ENCODE results near the gene RGS16.
A peak's percentile ranks its signal among the peaks of the same experiment; 100 is the strongest.

The RGS16 gene

GRCh38 chr1:182580736-182581135, 23.5 kb downstream of the RGS16 start:
- DNase-seq (ENCODE audit: low spot score), result no peak

DNA sequence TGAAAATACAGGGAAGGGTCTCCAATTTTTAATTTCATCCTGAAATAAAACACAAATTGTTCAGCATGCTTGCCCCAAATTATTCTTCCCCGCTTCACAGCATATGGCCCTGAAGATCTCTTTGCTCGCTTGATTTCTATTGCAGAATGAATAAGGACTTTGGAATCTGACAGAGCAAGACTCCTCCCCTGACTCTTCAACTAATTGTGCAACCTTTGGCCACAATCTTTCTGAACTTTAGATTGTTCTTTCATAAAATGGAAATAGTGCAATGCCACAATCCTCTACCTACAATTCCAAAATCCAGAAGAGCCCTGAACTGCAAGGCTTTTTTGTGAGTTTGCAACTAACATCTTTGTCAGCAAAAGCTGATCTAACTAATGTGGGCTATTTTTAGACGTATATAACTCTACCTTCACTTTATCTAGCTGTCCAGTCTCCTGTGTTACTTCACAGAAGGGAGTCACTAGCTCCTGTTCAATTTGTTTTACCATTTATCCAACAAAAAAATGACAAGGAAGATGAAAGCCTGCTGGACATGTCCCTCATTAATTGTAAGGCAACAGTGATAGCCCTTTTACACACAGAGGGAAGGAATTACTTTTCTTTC, 28.5 kb downstream of the RGS16 start:
- peak; percentile 73 for DNase-seq (ENCODE audit: low spot score)

DNA sequence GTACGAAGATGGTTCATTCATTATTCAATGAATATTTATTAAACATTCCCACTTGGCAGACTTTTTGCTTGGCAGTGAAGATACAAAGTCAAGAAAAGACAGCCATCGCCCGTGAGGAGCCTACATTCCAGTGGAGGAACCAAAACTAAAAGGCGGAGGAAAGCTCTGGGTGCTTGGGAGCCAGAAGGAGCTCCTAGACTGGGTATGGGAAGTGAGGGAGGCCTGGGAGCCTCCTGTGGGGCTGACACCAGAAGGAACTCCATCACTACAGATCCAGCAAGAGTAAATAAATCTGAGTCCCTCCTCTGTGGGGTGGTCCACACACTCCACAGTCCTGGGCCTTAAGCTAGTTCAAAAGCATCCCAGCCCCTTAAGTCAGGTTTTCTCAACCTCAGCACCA, 30.0 kb downstream of the RGS16 start:
- DNase-seq (ENCODE audit: low spot score), result no peak

DNA sequence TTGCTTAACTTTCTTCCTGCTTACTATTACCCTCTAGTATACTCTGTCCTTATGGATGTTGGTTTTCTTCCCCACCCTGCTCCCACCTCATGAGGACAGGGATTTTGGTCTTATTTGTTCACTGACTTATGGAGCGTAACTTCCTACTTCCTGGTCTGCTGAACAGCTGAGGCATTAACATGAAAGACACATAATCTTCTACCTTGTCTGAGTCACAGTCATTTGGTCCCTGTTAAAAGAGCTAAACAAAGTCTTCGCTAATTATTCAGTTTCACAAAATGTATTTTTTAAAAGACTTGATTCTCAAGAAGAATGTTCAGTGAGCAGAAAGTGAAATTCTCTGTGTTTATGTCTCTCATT, 33.6 kb downstream of the RGS16 start:
- no peak for DNase-seq (ENCODE audit: low spot score)

DNA sequence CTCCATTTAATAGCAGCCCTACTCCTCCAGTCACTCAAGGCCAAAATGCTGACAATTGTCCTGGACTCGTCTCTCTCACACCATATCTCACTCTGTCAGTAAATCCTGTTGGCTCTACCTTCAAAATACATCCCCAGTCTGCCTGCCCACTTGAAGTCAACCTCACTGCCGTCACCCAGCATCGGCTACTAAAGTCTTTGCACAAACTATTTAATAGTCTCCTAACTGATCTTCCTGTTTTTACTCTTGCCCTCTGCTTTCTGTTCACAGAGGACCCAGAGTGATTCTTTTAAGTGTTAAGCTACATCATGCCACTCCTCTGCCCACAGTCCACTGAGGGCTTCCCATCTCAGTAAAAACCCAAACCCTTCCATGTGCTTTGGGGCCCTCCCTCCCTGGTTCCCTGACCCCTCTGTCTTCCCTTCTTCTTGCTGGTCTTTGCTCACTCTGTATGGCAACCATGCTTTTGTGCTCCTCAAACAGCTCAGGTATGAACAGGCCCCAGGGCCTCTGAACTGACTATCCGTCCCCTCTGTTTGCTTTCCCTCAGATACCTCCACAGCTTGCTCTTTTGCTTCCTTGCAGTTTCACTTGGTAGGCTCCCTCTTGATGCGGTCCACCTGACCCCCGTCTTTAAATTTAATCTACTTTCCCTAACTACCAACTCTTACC, 34.1 kb downstream of the RGS16 start:
- DNase-seq (ENCODE audit: low spot score), result no peak

DNA sequence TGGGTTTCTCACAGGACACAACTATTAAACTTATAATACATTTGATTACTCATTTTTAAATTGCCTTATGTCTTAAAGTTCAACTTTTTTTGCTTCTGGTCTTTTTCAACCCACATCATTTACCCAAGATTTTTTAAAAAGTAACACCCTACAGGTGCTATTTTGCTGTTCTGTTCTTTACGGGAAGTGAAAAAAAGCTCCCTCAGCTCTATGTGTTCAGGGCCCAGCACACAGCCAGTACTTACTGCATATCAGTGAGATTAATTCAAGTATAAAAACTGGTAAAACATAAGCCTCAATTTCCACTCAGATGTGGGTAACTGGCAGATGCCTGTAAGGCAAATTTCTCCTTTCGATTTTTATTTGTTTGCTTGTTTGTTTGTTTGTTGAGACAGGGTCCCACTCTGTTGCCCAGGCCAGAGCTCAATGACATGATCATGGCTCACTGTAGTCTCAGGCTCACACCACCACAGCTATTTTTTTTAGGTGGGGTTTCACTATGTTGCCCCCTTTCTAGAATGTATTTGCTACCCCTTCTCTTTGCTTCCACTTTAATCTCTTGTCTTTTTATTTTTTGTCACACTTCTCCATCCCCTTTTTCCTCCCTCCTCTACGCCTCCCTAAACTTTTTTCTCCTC, 35.4 kb downstream of the RGS16 start:
- DNase-seq (ENCODE audit: low spot score), result no peak

DNA sequence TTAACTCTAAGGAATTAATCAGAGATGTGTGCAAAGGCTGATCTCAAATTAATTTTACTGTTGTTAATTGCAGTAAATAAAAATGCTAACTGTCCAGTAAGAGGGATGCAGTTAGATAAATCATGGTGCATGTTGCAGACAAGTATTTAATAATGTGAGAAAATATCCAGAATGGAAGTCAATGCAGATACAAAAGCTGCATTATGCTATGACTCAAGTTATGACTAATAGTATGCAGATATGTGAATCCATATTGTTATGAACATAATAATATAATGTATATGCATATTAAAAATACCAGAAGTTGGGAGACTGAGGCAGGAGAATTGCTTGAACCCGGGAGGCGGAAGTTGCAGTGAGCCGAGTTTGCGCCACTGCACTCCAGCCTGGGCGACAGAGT, 36.6 kb downstream of the RGS16 start:
- no peak for DNase-seq (ENCODE audit: low spot score)

DNA sequence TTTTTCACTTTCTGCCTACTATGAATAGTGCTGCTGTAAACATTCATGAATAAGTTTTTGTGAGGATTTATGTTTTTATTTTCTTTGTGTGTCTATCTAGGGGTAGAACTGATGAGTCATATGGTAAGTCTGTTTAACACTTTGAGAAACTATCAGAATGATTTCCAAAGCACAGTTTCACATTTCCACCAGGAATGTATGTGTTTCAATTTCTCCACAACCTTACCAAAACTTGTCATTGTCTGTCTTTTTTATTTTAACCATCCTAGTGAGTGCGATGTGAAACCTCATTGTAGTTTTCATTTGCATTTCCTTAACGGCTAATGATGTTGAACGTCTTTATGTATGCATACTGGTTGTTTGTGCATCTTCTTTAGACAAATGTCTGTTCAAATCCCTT, 38.7 kb downstream of the RGS16 start:
- DNase-seq (ENCODE audit: low spot score), result no peak

- DNase-seq (ENCODE audit: low spot score), result no peak
Measured at GRCh38 chr1:182564406-182565004, 39.7 kb downstream of the RGS16 start.

DNA sequence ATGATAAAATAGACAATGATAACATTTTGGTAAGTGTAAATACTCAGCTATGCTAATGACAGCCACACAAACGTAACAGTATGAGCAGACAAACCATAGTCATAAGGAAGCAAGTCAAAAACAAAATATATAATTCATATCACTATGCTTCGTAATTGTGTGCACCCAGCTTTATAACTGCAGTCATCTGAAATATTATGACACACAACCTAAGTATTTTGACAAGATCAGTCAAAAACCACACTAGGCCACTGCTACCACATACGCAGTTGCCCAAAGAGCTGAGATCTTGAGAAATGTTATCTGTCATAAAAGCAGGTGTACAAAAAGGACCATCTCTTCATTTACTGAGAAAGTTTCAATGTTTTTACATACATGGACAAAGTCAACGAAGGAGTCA, 41.1 kb downstream of the RGS16 start:
- DNase-seq (ENCODE audit: low spot score), result no peak

DNA sequence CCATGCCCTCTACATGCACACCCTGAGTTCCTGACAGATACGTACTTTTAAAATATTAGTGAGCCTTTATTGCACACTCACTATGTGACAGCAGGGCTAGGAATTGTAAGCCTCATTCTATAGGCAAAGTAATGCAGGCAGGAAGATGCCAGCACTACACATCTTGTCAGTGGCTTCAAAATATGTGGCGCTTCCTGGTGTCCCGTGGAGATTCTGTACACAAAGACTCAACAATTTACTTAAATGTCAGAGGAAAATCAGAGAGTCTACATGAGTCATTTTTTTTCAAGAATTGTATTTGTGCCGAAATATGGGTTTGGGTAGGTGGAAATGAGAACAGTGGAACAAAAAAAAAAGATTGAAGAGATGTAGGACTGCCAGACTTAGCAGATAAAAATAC, 42.7 kb downstream of the RGS16 start:
- no peak for DNase-seq (ENCODE audit: low spot score)

DNA sequence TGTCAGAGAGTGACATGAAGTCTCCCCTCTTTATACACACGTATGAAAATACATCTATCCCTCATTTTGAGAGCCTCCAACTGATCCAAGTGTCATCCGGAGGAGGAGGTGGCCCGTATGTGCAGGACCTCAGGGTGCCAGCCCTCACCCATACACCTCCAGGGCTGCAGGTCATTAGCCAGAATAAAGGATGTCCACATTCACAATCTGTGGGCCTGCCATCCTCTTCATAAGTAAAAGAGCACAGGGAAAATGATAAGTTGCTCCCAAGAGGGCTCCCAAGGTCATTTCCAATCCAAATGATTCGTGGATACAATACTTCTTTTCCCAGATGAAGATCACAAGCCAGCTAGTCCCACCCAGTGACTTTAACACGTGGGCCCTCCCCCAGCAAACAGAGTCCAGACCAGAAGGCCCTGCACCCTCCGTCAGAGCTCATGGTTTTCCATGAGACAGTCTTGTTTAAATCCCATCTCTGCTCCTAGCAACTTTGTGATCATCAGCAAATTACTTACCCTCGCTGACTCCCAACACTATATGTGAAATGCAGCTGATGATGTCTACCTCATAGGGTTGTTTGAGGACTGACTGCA, 43.7 kb downstream of the RGS16 start:
- no peak for DNase-seq (ENCODE audit: low spot score)

DNA sequence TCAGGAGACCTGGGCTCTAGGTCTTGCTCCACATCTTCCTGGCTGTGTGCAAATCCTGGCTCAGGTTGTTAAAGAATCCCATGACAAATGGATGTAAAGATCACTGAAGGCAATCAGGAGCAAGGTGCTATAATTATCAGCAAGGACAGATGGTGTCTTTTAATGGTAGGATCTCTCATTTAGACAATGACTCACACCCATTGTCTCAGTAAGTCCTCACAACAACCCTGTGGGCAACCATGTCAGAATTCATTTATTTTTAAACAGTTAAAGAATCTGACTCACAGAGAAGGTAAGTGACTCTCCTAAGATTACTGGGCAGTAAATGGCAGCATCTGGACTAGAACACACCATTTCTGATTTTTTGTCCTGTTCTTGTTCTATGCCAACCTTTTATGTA, 47.9 kb downstream of the RGS16 start:
- DNase-seq (ENCODE audit: low spot score), result no peak

DNA sequence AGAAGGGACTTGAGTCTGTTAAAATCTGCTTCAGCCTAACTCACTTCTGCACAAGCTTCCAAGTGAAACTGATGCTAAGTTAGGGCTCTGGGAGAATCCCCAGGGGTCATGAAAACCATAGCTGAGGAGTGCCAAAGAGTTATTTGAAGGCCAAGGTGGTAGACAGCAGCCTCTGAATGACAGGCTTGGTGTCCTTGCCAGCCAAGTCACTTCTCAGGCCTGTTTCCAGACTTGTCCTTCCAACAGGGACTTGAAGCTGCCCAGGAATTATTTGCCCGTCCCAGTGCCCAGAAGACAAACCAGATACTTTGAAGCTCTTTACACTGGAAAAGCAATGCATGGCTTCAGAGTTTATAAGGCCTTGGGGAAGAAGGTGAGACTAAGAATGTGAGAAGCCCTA, 48.7 kb downstream of the RGS16 start:
- no peak for DNase-seq (ENCODE audit: low spot score)

- no peak for DNase-seq (ENCODE audit: low spot score)
Measured at GRCh38 chr1:182552527-182552926, 51.7 kb downstream of the RGS16 start.

GRCh38 chr1:182549811-182550210, 54.4 kb downstream of the RGS16 start:
- DNase-seq (ENCODE audit: low spot score), result no peak

DNA sequence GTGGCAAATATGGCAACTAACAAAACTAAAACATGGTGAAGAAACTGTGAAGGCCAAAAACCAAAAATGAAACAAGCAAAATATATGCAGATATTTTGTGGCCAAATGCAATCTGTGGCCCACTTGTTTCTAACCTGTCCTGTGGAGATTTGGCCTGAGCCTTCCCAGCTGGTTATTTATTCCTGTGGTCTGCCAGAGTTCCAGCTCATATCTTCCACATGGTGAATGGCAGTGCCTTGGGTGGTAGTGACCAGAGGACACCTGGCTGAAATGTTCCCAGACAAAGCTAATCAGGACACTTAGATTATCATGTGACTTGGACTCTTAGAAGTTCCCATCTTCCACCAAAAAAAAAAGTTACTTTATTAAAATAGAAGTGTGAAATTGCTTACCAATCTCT, 54.8 kb downstream of the RGS16 start:
- DNase-seq (ENCODE audit: low spot score), result no peak

All from AG20443 (cell line).